HepG2 (cell line): ENCODE results near the gene SLC6A6. TPM values are rescaled to one million over a fixed set of nuclear protein-coding genes. Genes with fewer than 3 reads are reported as not detected.

Experiments
- ATAC-seq: fragments of 200-7000 bp; cut with Tn5 transposase; 3 replicates; pipeline ENCODE4 v1.9.1; 2020; ENCODE audit warnings: mild to moderate bottlenecking, moderate library complexity
- BruUV-seq: library from RNA; stranded (reverse); fragments of 400-500 nt; replicated peaks from 2 replicates; lab custom pipeline; 2021; lab: Mats Ljungman, UMichigan
- CTCF ChIA-PET: fragments of 300-600 bp; formaldehyde crosslinking; extraction: SDS; loops from one replicate; lab custom pipeline; 2021; ENCODE audit warnings: low total read pairs, inconsistent platforms, low intra/inter-chr PET ratio; lab: Yijun Ruan, JAX
- POLR2A ChIA-PET: fragments of 350-600 bp; sonication (Branson Sonifier 250); formaldehyde crosslinking; loops from one replicate; lab custom pipeline; 2020; ENCODE audit warnings: antibody characterized with exemption, inconsistent platforms; lab: Yijun Ruan, JAX
- DNase-seq: peaks from one replicate; pipeline ENCODE4 v3.0.0-alpha.2; 2015; ENCODE audit warnings: low spot score
- FAIRE-seq: peaks from 3 replicates; lab custom pipeline; 2011; peaks lifted over from hg19 to GRCh38; lab: Jason Lieb, UNC
- H2AFZ ChIP-seq: one replicate; pipeline ENCODE4 v1.6.1; 2011; ENCODE audit warnings: low read length, inconsistent platforms
- H3K27ac ChIP-seq: fragments of 300-600 bp; 3 replicates; pipeline ENCODE4 v1.8.0; 2011; ENCODE audit warnings: mixed run types, mild to moderate bottlenecking, mixed read lengths, low read length, inconsistent platforms; ENCODE audit not compliant: insufficient read depth; ENCODE audit errors: extremely low read length
- H3K27me3 ChIP-seq, 2 experiments: fragments of 200-600 bp in 1 of 2; 2 replicates in 1 of 2; 3 replicates in 1 of 2; pipeline versions ENCODE4 v1.6.0 to v1.8.0; 2011; ENCODE audit warnings: low read length in 2 of 2, mild to moderate bottlenecking in 2 of 2, moderate library complexity in 2 of 2, inconsistent platforms in 1 of 2; ENCODE audit not compliant: insufficient read depth in 2 of 2, control insufficient read depth in 1 of 2
- H3K36me3 ChIP-seq, 2 experiments: fragments of 200-600 bp in 1 of 2; replicated peaks in 1 of 2; 2 replicates in 1 of 2; 3 replicates in 1 of 2; pipeline versions ENCODE4 v1.5.1 to v1.8.0; 2011; ENCODE audit warnings: low read length in 2 of 2, inconsistent platforms in 1 of 2; ENCODE audit not compliant: insufficient read depth in 2 of 2, control insufficient read depth in 1 of 2
- H3K4me1 ChIP-seq: 2 replicates; pipeline ENCODE4 v1.5.1; 2012; ENCODE audit warnings: low read length, inconsistent platforms; ENCODE audit not compliant: insufficient read depth
- H3K4me2 ChIP-seq: 2 replicates; pipeline ENCODE4 v1.6.0; 2011; ENCODE audit warnings: low read depth, low read length, inconsistent platforms
- H3K4me3 ChIP-seq, 3 experiments: fragments of 200-600 bp in 1 of 3; sonication (generic), shearing (Covaris generic) in 1 of 3; replicated peaks in 1 of 3; 2 replicates each; pipeline ENCODE4 v1.5.1; 2011 to 2016; ENCODE audit warnings: low read length in 3 of 3, inconsistent platforms in 2 of 3, low read depth in 2 of 3, mild to moderate bottlenecking in 2 of 3, control low read depth in 1 of 3, mixed read lengths in 1 of 3; ENCODE audit not compliant: insufficient read depth in 1 of 3
- H3K79me2 ChIP-seq: one replicate; pipeline ENCODE4 v1.6.1; 2011; ENCODE audit warnings: low read length, inconsistent platforms; ENCODE audit not compliant: insufficient read depth
- H3K9ac ChIP-seq: 2 replicates; pipeline ENCODE4 v1.6.0; 2011; ENCODE audit warnings: mild to moderate bottlenecking, low read depth, low read length, inconsistent platforms; ENCODE audit not compliant: insufficient read depth
- H3K9me3 ChIP-seq: 2 replicates; pipeline ENCODE4 v1.5.1; 2012; ENCODE audit warnings: mild to moderate bottlenecking, low read length
- H4K20me1 ChIP-seq: 2 replicates; pipeline ENCODE4 v1.6.0; 2011; ENCODE audit warnings: inconsistent platforms, mild to moderate bottlenecking, low read length, moderate library complexity; ENCODE audit not compliant: insufficient read depth
- ATF3 ChIP-seq: sonication (generic); formaldehyde crosslinking; IDR thresholded peaks from 2 replicates; pipeline ENCODE4 v1.4.0; 2020; ENCODE audit warnings: missing genetic modification reagents
- CERS6 ChIP-seq: sonication (generic); formaldehyde crosslinking; IDR thresholded peaks from 2 replicates; pipeline ENCODE4 v1.5.0; 2020; ENCODE audit warnings: missing genetic modification reagents
- FOXP1 ChIP-seq, 2 experiments: fragments of 450-650 bp in 1 of 2; IDR thresholded peaks; 2 replicates each; pipeline ENCODE4 v1.6.1; 2017 to 2018; ENCODE audit warnings: antibody characterized with exemption in 1 of 2
- KDM5A ChIP-seq: fragments of 200-600 bp; sonication (generic); IDR thresholded peaks from 2 replicates; pipeline ENCODE4 v1.7.0; 2018; ENCODE audit warnings: antibody characterized with exemption, mild to moderate bottlenecking, low read length, borderline replicate concordance
- NFIC ChIP-seq: IDR thresholded peaks from 2 replicates; pipeline ENCODE4 v1.6.1; 2012; ENCODE audit warnings: mild to moderate bottlenecking, low read length, inconsistent platforms
- PHF21A ChIP-seq: sonication (generic); formaldehyde crosslinking; IDR thresholded peaks from 2 replicates; pipeline ENCODE4 v1.5.0; 2020; ENCODE audit warnings: mild to moderate bottlenecking, missing genetic modification reagents
- RAD21 ChIP-seq: fragments of 450-650 bp; formaldehyde crosslinking; IDR thresholded peaks from 2 replicates; pipeline ENCODE4 v1.5.0; 2020; ENCODE audit warnings: mild to moderate bottlenecking
- SOX5 ChIP-seq: IDR thresholded peaks from 2 replicates; pipeline ENCODE4 v1.6.1; 2016; ENCODE audit warnings: borderline replicate concordance
- ZIK1 ChIP-seq: sonication (generic); formaldehyde crosslinking; IDR thresholded peaks from 2 replicates; pipeline ENCODE4 v1.5.0; 2020; ENCODE audit warnings: mild to moderate bottlenecking, low read depth, missing genetic modification reagents, borderline replicate concordance
- ZNF276 ChIP-seq: sonication (generic); formaldehyde crosslinking; IDR thresholded peaks from 2 replicates; pipeline ENCODE4 v1.4.0; 2020; ENCODE audit warnings: mild to moderate bottlenecking, low read depth, missing genetic modification reagents
- ZNF543 ChIP-seq: sonication (generic); formaldehyde crosslinking; IDR thresholded peaks from 2 replicates; pipeline ENCODE4 v1.4.0; 2020; ENCODE audit warnings: mild to moderate bottlenecking, missing genetic modification reagents
- ZNF614 ChIP-seq: IDR thresholded peaks from 2 replicates; pipeline ENCODE4 v1.6.1; 2018; ENCODE audit warnings: missing biosample characterization, missing genetic modification reagents, inconsistent platforms, borderline replicate concordance
- WGBS: methylation state at CpG from one replicate; pipeline ENCODE4 v1.1.6; 2017; ENCODE audit warnings: low lambda C conversion rate; 5-methylcytosine and 5-hydroxymethylcytosine counted together
- in situ Hi-C: cut with HindIII; loops from 2 replicates; pipeline ENCODE4 v1.10.0; 2017; ENCODE audit warnings: low pct_unique_long_range_greater_than_20kb; ENCODE audit not compliant: extremely low pct_ligation_motif_present
- intact Hi-C: fragments of 100-400 bp; cut with micrococcal nuclease; formaldehyde crosslinking; loops from one replicate; pipeline ENCODE4 v1.10.0; 2022; ENCODE audit not compliant: unreplicated experiment
- polyA plus RNA-seq, 8 experiments: library from polyadenylated mRNA; depleted of rRNA in 3 of 8; stranded (reverse) in 7 of 8; unstranded in 1 of 8; fragments of >200 nt; fragmentation: Illumina TruSeq in 4 of 8; extraction: Trizol in 4 of 8; gene quantifications; 2 replicates each; pipeline versions ENCODE4 v1.2.1 to v1.2.3, GENCODE V29; 2011 to 2016; ENCODE audit warnings: low read depth in 4 of 8, missing spikeins in 1 of 8, mixed read lengths in 1 of 8; ENCODE audit not compliant: insufficient read depth in 1 of 8
- total RNA-seq, 5 experiments: library from RNA; depleted of rRNA; stranded (reverse); fragments of >200 nt; fragmentation: Illumina TruSeq; extraction: Trizol; gene quantifications; 2 replicates each; pipeline ENCODE4 v1.2.3, GENCODE V29; 2016; ENCODE audit warnings: low read depth in 1 of 5

SLC6A6 gene
- total and polyA plus RNA-seq, 2 of the 13 experiments (the other 11 are each of a cell fraction or from before 2014, with no cell fraction given): 14.1 to 20.7 TPM

- TF ChIP-seq CERS6: no peak
- no peak for TF ChIP-seq ZIK1 (CRISPR knock-in tag)
- no peak for TF ChIP-seq FOXP1 (IDR thresholded peaks at IDR 0.05)
- TF ChIP-seq FOXP1 (CRISPR knock-in tag; IDR thresholded peaks at IDR 0.05): no peak
- TF ChIP-seq ATF3 (CRISPR knock-in tag): no peak
- no peak for TF ChIP-seq NFIC
Measured at GRCh38 chr3:14486460-14486859, 84.1 kb downstream of the SLC6A6 start (continued).

- DNase-seq (no peak), FAIRE-seq (no peak), ATAC-seq (no peak)
- Histone ChIP-seq H3K27me3 (no peaks in the 10 kb centered on the region), H3K9ac (no peak overlapping the region), H4K20me1 (no peaks in the 10 kb centered on the region), H3K4me2 (no peak overlapping the region), H2AFZ (no peak overlapping the region), H3K9me3 (no peaks in the 10 kb centered on the region), H3K27ac (no peak overlapping the region), H3K4me3 (no peak overlapping the region), H3K36me3 (peaks cover 7 to 41% of the 10 kb centered on the region in 2 experiments; a peak in 4 of 5 replicates), H3K4me1 (no peaks in the 10 kb centered on the region), H3K79me2 (no peaks in the 10 kb centered on the region)
- no peak for TF ChIP-seq ZNF543
- TF ChIP-seq PHF21A (CRISPR knock-in tag): no peak
- no peak for TF ChIP-seq ZNF276
- TF ChIP-seq SOX5: no peak
- no peak for TF ChIP-seq ZNF614 (CRISPR knock-in tag)
- TF ChIP-seq RAD21 (CRISPR knock-in tag): no peak
- TF ChIP-seq KDM5A: no peak
- WGBS: 96% methylated on average over 8 of the region's 8 CpGs
- BruUV-seq: no TSS peak
- in situ Hi-C loops: no loop called here
- ChIA-PET POLR2A (no interaction called here), CTCF (no interaction called here)
- intact Hi-C loops: no loop called here
Measured at GRCh38 chr3:14487086-14487485, 84.7 kb downstream of the SLC6A6 start.
